NCI-H2029 (cell line): ENCODE measurements around the gene PUS1.
"Not testable (repeated sequence)": the region's sequence is repeated elsewhere in the genome, so short reads cannot be mapped to it uniquely, and the experiment has no call there.

ENCODE experiments used
- DNase-seq: peaks from one replicate; lab custom pipeline; 2025; lab: John Stamatoyannopoulos, UW

Gene PUS1

GRCh38 chr12:131928711-131929580, at the start of gene PUS1:
TSS of gene PUS1 (plus strand) at chr12:131929276. CDS start at chr12:131929723, 447 bp downstream.
- DNase-seq, result peak; percentile 89

DNA sequence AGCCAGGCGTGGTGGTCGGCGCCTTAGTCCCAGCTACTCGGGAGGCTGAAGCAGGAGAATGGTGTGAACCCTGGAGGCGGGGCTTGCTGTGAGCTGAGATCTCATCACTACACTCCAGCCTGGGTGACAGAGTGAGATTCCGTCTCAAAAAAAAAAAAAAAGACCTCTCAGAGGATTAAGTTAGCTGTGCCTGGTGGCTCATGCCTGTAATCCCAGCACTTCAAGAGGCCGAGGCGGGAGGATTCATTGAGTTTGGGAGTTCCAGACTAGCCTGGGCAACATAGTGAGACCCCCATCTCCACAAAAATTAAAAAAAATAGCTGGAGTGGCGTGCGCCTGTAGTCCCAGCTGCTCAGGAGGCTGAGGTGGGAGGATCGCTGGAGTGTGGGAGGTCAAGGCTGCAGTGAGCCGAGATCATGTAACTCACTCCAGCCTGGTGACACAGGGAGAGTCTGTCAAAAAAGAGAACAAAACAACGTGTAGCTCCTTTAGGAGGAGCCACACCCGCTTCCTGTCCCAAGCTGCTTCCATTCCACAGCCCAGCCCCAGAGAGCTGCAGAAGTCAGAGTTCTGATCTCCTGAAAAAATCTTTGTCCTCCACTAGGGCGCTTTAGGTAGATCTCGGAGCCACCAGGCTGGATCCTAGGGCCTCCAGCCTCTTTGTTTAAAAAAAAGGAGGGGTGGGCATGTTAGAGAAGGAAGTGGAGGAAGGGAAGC, 46.1 kb upstream of the PUS1 start:
- DNase-seq, result no peak

- no peak for DNase-seq
Observed at GRCh38 chr12:131883521-131883900, 45.6 kb upstream of the PUS1 start.

DNA sequence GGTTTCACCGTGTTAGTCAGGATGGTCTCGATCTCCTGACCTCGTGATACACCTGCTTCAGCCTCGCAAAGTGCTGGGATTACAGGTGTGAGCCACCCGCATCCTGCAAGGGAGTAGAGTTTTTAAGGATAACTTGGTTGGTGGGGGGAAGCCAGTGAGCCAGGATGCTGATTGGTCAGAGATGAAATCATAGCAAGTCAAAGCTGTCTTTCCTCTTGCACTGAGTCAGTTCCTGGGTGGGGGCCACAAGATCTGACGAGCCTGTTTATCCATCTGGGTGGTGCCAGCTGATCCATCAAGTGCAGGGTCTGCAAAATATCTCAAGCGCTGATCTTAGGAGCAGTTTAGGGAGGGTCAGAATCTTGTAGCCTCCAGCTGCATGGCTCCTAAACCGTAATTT, 44.0 kb upstream of the PUS1 start:
- not testable (repeated sequence) for DNase-seq

DNA sequence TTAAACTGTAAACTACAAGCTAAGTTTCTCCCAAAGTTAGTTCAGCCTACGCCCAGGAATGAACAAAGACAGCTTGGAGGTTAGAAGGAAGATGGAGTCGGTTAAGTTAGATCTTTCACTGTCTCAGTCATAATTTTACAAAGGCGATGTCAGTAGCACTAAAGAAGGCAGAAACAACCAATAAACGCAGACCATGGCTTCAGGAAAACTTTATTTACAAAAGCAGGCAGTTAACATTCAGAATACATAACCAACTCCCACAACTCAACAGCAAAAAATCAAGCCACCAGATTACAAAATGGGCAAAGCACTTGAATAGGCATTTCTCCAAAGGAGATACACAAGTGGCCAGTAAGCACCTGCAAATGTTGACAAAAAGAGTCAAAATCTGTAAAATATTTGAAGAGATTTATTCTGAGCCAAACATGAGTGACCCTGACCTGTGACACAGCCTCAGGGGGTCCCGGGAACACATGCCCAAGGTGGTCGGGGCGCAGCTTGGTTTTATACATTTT, 43.5 kb upstream of the PUS1 start:
- DNase-seq, result no peak

GRCh38 chr12:131891722-131892121, 37.4 kb upstream of the PUS1 start:
- DNase-seq, result not testable (repeated sequence)

GRCh38 chr12:131892711-131893604, 36.1 kb upstream of the PUS1 start:
- DNase-seq, result no peak

DNA sequence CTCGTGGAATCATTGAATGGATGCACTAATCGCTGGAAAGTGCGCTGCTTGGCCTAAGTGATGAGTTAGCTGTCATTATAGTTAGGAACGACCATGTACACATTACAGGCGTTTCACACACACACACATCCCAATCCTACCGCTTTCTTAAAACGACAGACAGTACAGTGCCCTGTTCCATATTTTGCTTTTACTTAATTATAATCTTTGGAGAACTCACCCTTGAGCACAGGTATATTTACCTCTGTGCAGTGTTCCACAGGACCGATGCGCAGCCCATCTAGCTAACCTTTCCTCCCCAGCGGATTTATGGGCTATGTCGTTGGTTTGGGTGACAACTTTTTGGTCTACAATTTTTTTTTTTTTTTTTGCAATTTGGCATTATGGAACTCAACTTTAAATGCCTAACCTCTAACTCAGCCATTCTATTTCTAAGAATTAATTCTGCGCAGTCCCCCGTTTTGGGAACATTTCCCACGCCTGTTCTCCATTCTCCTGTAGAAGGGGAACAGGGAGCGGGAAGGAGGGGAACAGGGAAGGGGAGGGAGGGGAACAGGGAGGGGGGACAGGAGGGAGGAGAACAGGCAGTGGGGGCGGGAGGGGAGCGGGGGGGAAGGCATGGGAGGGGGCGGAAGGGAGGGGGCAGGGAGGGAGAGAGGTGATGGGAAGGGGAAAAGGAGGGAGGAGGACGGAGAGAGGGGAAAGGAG, 35.3 kb upstream of the PUS1 start:
- no peak for DNase-seq

DNA sequence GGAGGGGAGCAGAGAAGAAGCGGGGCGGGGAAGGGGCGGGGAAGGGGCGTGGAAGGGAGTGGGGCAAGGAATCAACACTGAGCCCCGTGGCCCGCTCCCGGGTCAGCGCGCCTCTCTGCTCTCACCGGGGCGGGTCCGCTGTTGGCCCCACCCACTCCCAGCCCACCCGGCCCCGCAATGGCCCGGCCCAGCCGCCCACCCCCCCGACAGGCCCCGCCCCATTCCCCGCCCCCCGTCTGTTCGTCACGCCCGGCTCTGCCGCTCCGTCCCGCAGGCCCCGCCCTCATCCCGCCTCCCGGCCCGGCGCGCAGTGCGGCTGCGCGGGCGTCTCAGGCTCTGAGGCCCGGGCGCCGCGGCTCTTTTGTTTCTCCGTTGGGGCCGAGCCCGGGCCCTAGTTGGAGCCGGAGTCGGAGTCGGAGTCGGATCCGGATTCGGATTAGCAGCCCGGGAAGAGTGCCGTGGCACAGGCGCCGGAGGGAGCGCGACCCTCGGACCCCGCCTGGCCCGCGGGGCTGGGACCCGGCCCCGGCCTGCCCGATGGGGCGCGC, 34.7 kb upstream of the PUS1 start, which contains the start of gene ULK1:
TSS of gene ULK1 (plus strand) at position 310 of the 548 bp plus-strand sequence. CDS start 380 bp downstream, outside the sequence.
- peak; percentile 88 for DNase-seq

- no peak for DNase-seq
Observed at GRCh38 chr12:131894981-131895639, 34.0 kb upstream of the PUS1 start.

GRCh38 chr12:131895640-131896079, 33.4 kb upstream of the PUS1 start:
- no peak for DNase-seq

- peak; percentile 91 for DNase-seq
Observed at GRCh38 chr12:131896080-131896810, 32.8 kb upstream of the PUS1 start.

DNA sequence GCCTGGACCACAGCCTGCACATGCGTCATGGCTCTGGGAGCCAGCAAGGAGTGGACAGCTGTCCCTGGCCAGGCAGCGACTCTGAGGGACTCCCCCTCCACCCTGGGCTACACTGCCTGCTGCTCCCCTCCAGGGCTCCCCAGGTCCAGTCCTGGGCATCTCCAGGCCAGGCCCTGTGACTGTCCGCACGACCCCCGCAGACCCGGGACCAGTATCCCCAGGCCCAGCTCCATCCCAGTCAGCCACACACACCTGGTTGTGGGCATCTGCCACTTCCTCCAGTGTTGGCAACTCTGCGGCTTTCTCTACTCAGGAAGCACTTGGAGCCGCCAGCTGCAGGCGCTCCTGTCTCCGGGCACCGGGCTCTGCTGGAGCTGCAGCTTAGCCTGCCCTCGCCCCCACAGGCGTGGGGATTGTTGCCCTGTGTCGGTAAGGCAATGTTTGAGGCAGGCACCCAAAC, 32.2 kb upstream of the PUS1 start:
- peak; percentile 72 for DNase-seq

GRCh38 chr12:131897276-131897675, 31.8 kb upstream of the PUS1 start:
- no peak for DNase-seq

DNA sequence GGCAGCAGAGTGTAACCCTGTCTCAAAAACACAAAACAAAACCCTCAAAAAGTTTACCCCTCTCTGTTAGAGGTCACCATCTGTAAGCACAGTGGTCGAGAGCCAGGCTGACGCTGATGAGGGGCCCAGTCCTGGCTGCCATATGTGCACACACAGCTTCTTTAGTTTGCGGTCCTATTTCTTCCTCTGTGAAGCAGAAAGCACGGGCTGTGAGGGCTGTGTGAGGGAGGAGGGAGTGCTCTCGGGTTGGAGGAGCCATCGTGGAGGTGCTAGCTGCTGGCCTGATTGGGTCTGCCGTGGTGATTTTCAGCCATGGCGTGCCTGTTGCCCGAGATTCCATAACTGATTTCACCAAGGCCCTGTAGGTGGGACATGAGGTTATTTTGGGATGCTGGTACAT, 31.2 kb upstream of the PUS1 start:
- DNase-seq, result no peak

DNA sequence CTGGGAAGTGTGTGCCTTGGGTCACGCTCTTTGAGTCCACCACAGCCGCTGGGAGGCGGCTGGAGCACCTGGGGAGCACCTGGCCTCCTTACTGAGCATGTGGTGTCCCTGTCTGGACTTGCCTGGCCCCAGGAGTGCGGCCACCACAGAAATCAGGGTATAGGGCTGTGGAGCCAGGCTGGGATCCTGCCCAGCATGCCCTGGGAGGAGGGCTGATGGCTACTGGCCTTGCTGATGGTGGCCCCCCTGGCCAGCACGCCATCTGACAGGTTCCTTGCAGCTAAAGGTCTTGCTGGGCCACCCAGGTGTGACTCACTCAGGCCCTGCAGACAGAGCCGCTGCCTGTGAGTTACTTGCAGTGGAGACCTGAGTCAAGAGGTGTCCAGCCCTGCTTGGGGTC, 28.7 kb upstream of the PUS1 start:
- DNase-seq, result no peak

- no peak for DNase-seq
Observed at GRCh38 chr12:131901431-131902331, 27.4 kb upstream of the PUS1 start.
